HG02571 (cell line): ENCODE measurements around the gene ARHGAP22.

Experiments used
- ATAC-seq: cut with Tn5 transposase; IDR thresholded peaks from one replicate; pipeline ENCODE4 v1.9.1; 2021; ENCODE audit warnings: mild to moderate bottlenecking, moderate library complexity; ENCODE audit not compliant: unreplicated experiment

The ARHGAP22 gene

DNA sequence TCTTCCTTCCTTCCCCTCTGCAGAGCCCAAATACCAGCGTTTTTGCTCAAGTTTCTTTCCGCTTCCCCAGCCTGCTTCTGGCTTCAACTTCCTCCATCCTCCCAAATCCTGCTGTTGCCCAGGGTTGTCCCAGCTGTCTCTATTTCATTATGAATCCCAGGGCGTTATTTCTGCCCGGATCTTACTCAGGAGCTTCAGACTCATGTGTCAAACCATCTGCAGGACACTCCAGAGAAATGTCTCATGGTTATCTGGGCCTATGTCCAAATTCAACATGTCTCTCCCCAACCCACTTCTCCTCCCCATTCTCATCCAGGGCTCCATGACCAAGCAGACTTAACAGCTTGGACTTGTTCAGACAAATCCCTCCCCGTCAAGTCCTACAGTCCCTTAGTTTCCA lies 15.6 kb downstream of the ARHGAP22 start:
- ATAC-seq, result no peak

GRCh38 chr10:48587819-48588218 lies 17.1 kb downstream of the ARHGAP22 start:
- no peak for ATAC-seq

- ATAC-seq, result no peak
Measured at GRCh38 chr10:48587101-48587500, 17.8 kb downstream of the ARHGAP22 start.

DNA sequence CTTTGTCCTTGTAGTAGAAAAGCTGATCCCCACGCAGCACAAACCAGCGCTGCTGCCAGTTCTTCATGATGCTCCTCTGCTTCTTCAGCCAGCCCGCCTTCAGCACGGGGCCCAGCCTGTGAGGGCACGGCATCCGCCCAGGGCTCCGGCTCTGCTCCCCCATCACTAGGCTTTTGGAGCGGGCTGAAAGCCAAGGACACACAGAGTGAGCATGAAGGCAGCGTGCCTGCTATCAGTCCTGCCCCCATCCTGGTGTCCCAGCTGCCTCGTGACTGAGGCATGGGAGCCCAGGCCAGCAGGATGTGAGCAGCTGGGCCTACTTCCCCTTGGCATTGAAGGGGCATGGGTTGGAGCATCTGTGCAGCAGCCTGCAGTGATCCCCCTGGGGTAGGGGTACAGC lies 21.9 kb downstream of the ARHGAP22 start:
- ATAC-seq, result no peak

DNA sequence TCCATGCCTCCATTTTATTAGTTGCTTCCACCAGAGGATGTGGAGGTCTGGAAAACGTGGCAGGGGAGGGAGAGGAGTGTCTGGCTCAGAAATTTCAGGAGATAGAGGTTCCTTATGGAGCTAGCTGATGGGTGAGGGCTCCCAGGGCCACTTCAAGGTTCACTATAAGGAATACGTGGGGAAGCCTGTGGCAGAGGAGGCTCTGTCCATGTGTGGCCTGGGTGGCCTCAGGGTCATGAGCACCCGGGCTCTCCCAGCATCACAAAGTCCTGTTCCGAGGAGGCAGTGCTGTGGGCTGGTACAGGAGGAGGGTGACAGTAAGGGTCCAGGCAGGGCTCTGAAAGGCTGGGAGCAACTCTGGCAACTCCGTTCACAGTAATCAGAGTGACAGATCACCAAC lies 24.6 kb downstream of the ARHGAP22 start:
- ATAC-seq, result no peak

DNA sequence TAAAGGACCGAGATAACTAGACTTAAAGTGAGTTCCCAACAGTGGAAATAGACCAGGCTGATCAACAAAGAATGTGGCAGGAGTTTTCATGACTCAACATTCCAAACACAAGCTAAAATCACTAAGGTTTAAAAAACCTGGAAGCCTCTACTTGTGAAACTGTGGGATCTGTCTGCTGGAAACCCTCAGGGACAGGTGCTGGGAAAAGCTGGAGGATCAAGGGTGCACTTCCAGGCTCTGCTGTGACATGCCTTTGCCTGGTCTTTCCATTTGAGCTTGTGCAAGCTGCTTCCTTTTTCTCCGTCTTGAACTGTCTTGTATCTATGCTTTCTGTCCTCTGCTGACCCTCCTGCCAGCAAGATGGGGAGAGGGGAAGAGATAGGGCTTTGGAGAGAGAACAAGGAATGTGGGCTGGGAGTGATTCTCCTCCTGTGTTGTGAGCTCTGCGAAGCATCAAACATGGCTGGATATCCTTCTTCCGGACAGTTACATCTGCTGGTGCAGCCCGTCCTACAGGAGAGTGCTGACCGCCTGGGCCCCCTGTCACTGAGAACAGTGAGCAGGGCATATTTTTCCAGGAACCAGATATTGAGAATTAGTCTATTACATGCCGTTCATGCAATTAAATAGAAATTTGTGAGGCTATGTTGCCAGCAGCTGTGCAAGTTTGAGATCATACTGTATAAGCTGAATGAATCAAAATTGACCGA lies 25.5 kb downstream of the ARHGAP22 start:
- ATAC-seq, result no peak

DNA sequence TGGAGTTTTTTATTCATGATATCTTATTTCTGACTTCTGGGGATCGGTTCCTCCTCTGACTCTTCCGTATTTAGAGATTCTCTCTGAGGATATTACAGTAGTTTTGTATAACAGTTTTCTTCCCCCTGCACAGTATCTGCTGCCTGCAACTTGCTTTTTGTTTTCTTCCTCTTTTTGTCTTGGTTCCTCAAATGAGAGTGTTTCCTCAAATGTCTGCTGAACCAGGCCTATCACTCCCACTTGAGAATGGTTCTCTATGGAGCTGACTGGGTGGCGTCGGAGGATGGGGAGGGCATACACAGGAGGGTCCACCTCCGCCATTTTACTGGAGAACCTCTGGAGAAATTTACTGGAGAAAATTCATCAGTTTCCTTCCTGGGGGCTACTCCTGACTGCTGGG lies 27.7 kb downstream of the ARHGAP22 start:
- no peak for ATAC-seq

DNA sequence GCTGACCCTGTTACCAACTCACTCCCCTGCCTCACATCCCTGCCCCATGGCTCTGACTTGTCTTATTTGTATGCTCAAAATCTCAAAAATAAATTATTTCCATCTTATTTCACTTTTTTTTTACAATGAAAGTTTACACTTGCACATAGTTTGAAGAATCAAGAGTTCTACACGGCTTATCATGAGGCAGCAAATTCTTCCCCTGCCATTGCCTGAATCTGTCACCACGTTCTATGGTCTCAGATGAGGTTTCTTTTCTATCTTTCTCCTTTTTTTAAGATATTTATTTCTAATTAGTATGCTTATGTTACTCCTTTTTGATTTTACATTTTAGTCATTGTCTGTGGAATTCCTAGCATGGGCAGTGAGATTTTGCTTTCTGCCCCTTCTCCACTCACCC lies 28.4 kb downstream of the ARHGAP22 start:
- no peak for ATAC-seq

DNA sequence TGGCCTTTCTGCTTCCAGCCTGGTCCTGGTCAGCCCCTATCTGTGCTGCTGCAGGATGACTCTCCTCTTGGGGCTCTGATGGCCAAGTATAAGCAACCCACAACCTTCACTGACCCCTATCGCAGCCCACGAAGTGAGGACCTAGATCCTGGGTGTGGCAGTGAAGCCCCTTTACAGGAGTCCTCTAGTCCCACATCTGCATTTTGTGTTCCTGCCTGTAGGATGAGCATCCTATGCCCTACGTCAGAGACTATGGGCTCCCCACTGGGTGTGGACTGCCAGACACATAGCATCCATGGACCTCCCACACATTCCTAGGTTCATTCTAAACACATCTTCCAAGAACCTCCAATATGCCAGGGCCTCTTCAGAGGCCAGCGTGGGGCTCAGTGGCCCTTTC lies 29.0 kb downstream of the ARHGAP22 start:
- no peak for ATAC-seq

GRCh38 chr10:48574817-48575380 lies 30.0 kb downstream of the ARHGAP22 start:
- ATAC-seq, result no peak

DNA sequence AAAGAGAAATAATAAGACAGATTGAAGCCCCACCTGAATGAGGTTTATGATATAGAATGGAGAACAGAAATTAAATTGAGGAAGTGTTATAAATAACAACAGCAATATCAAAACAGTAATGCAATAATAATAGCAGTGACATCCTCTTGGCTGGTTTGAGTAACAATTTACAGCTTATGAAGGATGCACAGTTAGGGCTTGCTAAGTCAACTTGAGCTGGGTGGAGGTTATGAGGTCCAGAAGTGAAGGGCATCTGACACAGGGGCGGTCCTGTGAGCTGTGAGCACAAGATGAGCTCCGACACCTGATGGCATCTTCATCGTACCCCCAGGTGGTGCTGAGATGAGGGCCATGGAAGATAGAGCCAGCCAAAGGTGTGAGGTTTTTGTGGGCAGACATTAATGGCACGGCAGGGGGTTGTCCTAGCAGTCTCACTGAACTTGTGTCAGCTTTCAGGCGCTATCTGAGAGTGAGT lies 30.5 kb downstream of the ARHGAP22 start:
- ATAC-seq, result no peak

- ATAC-seq, result no peak
Measured at GRCh38 chr10:48573045-48573444, 31.8 kb downstream of the ARHGAP22 start.

- ATAC-seq, result no peak
Measured at GRCh38 chr10:48572414-48572813, 32.5 kb downstream of the ARHGAP22 start.

DNA sequence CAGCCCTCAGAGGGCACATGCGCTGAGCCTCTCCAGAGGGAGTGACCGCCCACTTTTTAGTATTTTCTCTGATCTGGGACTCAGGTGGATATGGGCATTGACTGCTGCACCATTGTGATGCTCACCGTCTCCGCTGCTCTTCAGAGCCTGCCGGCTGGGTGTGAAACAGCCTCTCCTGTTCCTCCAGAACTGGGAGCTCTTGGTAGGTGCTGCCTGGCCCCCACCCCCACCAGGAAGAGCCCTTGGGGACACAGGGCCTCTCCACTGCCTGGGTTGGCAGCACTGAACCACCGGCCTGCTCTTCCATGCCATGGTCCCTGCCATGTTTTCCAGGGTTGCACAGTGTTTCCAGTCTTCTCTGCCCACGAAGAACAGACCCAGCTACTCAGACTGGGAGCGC lies 36.3 kb downstream of the ARHGAP22 start:
- no peak for ATAC-seq

DNA sequence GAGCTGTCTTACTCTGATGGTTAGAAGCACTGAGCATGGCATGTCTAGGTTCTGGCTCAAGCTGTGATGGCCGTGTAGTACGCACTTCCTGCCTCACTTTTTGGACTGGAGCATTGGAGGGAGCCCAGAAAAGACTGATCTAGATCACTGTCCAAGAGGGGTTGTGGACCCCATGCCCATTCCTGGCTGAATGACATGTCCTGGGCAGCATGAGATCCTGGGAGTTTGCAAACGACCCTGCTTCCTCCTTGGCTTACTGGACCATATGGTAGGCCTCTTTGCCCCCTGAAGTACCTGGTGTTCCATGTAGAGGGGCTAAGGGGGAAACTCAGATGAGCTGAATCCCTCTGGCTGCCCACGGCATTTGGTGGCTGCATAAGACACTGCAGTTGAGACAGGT lies 36.7 kb downstream of the ARHGAP22 start:
- ATAC-seq, result no peak

DNA sequence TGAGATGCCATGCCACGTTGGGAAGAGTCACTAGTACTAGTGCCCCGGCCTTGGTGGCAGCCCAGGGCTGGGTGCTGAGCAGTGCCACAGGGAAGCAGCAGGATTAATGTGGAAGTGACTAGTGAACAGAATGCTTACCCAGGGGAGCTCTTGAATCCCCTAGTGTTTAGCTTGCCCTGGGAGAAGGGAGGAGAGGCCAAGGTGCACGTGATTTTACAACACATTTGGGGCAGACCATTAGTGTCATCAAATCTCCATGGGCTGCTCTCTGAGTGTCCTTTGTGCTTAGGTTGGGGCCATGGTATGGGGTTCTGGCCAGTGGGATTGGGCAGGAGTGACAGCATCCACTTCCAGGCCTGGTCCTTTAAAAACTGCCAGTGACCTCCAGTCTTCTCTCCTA lies 37.5 kb downstream of the ARHGAP22 start:
- ATAC-seq, result no peak

- no peak for ATAC-seq
Measured at GRCh38 chr10:48564466-48565160, 40.3 kb downstream of the ARHGAP22 start.

GRCh38 chr10:48557511-48558123 lies 47.3 kb downstream of the ARHGAP22 start:
- no peak for ATAC-seq

GRCh38 chr10:48556713-48557112 lies 48.2 kb downstream of the ARHGAP22 start:
- no peak for ATAC-seq

- ATAC-seq, result no peak
Measured at GRCh38 chr10:48556065-48556464, 48.8 kb downstream of the ARHGAP22 start.

DNA sequence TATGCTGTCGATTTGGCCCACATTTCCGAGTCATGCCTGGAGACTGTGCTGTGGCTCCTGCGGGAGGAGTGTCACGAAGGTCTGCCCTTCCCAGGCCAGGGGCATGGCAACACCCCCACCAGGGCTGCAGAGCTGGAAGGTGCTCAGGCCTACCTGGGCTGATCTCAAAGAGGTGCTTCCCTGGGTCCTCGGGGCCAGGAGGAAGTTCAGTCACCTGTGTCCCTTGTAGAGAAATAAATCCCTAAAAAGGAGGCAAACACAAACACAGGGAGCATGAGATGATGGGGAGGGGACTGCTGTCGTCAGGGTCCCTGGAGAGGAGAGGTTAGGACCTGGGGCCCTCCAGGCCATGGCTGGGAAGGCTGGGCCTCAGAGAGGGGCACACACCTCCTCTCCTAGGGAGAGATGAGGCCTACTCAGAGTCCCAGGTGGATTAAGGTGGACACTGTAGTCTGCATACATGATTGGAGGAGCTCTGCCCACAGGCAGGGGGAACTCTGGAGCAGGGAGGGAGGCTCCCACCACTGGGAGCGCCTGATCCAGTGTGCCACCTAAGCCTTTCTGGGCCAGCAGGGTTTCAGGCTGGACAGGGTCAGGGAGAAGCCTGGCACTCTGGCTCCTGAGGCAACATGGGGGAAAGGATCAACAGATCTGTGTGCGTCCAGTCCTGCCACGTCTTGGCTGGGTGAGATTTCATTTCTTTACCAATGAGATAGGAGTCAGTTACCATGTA lies 49.4 kb downstream of the ARHGAP22 start:
- no peak for ATAC-seq
